HCT116 (cell line): ENCODE results near the gene TEN1. TPM values are rescaled to one million over a fixed set of nuclear protein-coding genes. Genes with fewer than 3 reads are reported as not detected.

Source experiments
- CBX3 ChIP-seq: IDR thresholded peaks from 2 replicates; pipeline ENCODE4 v1.6.1; 2012; ENCODE audit warnings: low read depth
- EZH2phosphoT487 ChIP-seq: fragments of 200-600 bp; IDR thresholded peaks from 2 replicates; pipeline ENCODE4 v1.6.1; 2018; ENCODE audit warnings: antibody characterized with exemption, borderline replicate concordance
- POLR2A ChIP-seq: IDR thresholded peaks from 2 replicates; pipeline ENCODE4 v1.7.0; 2011; ENCODE audit warnings: borderline replicate concordance; ENCODE audit not compliant: insufficient read depth, insufficient read length; ENCODE audit errors: extremely low read depth
- TCF7L2 ChIP-seq: IDR thresholded peaks from 2 replicates; pipeline ENCODE4 v1.7.0; 2011; ENCODE audit warnings: borderline replicate concordance, inconsistent platforms; ENCODE audit not compliant: insufficient read depth, insufficient read length; ENCODE audit errors: extremely low read depth
- YY1 ChIP-seq: IDR thresholded peaks from 2 replicates; pipeline ENCODE4 v1.6.1; 2011; ENCODE audit warnings: low read length, low read depth, moderate library complexity, mild to moderate bottlenecking; ENCODE audit not compliant: insufficient replicate concordance; ENCODE audit errors: extremely low read depth
- ZBTB33 ChIP-seq: IDR thresholded peaks from 2 replicates; pipeline ENCODE4 v1.6.1; 2011; ENCODE audit warnings: mild to moderate bottlenecking, low read length, moderate library complexity; ENCODE audit not compliant: insufficient replicate concordance; ENCODE audit errors: extremely low read depth
- ZFX ChIP-seq: fragments of 450-650 bp; IDR thresholded peaks from 2 replicates; pipeline ENCODE4 v1.6.1; 2017
- ZNF274 ChIP-seq: fragments of 200-500 bp; sonication (Bioruptor generic); IDR thresholded peaks from 2 replicates; pipeline ENCODE4 v1.6.1; 2014; ENCODE audit warnings: mild to moderate bottlenecking, low read depth, low read length, inconsistent platforms
- total RNA-seq: library from RNA; stranded (reverse); gene quantifications from one replicate; pipeline ENCODE4 v1.2.1, GENCODE V29; 2021; ENCODE audit not compliant: unreplicated experiment
- TF ChIP-seq, protein P1 (sequence below): IDR thresholded peaks from 2 replicates; pipeline ENCODE4 v1.6.1; 2012; ENCODE audit warnings: low read depth
- TF ChIP-seq, protein P2 (sequence below): IDR thresholded peaks from 2 replicates; pipeline ENCODE4 v1.6.1; 2012

TEN1 gene
- total RNA-seq, 1 experiment from 2014 or later, result 18.5 TPM

GRCh38 chr17:76048025-76048605, 69.1 kb downstream of the TEN1 start (continued):
- TF ChIP-seq, protein P1, sequence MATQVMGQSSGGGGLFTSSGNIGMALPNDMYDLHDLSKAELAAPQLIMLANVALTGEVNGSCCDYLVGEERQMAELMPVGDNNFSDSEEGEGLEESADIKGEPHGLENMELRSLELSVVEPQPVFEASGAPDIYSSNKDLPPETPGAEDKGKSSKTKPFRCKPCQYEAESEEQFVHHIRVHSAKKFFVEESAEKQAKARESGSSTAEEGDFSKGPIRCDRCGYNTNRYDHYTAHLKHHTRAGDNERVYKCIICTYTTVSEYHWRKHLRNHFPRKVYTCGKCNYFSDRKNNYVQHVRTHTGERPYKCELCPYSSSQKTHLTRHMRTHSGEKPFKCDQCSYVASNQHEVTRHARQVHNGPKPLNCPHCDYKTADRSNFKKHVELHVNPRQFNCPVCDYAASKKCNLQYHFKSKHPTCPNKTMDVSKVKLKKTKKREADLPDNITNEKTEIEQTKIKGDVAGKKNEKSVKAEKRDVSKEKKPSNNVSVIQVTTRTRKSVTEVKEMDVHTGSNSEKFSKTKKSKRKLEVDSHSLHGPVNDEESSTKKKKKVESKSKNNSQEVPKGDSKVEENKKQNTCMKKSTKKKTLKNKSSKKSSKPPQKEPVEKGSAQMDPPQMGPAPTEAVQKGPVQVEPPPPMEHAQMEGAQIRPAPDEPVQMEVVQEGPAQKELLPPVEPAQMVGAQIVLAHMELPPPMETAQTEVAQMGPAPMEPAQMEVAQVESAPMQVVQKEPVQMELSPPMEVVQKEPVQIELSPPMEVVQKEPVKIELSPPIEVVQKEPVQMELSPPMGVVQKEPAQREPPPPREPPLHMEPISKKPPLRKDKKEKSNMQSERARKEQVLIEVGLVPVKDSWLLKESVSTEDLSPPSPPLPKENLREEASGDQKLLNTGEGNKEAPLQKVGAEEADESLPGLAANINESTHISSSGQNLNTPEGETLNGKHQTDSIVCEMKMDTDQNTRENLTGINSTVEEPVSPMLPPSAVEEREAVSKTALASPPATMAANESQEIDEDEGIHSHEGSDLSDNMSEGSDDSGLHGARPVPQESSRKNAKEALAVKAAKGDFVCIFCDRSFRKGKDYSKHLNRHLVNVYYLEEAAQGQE, result no peak
- TF ChIP-seq, protein P2, sequence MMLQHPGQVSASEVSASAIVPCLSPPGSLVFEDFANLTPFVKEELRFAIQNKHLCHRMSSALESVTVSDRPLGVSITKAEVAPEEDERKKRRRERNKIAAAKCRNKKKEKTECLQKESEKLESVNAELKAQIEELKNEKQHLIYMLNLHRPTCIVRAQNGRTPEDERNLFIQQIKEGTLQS, result no peak
- no peak for TF ChIP-seq ZNF274
- no peak for TF ChIP-seq EZH2phosphoT487
- TF ChIP-seq CBX3, result no peak
- no peak for TF ChIP-seq ZBTB33
- no peak for TF ChIP-seq ZFX
- TF ChIP-seq POLR2A, result no peak
- no peak for TF ChIP-seq YY1
- no peak for TF ChIP-seq TCF7L2
